ENCODE measurements around the gene ADAMTS10. TPM values are rescaled to one million over a fixed set of nuclear protein-coding genes. Genes with fewer than 3 reads are reported as not detected.

ADAMTS10 gene
- total and polyA plus RNA-seq, 2 of the 8 experiments (the other 6 are each of a cell fraction or from before 2014, with no cell fraction given) = 6.9 to 17.4 TPM

DNA sequence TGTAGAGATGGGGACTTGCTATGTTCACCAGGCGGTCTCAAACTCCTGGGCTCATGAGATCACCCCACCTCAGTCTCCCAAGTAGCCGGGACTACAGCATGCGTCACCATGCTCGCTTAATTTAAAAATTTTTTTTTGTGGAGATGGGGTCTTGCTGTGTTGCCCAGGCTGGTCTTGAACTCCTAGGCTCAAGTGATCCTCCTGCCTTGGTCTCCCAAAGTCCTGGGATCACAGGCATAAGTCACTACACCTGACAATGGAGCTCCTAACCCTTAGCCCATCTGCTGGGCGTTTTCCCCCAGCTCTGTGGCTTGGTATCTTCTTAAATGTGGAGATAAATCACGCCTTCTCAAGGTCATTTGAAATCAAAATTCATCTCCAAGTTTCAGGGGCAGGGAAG, 6.3 kb upstream of the ADAMTS10 start (continued):
- no peak for TF ChIP-seq TEAD4 (IDR thresholded peaks at IDR 0.05; ENCODE audit: low read depth, low read length)
